Fibroblast of villous mesenchyme (primary cell): ENCODE measurements around the gene UCP2. TPM values are rescaled to one million over a fixed set of nuclear protein-coding genes. Genes with fewer than 3 reads are reported as not detected.

Experiments
- DNase-seq: peaks from one replicate; pipeline ENCODE4 v3.0.0-alpha.2; 2010; ENCODE audit warnings: low read depth
- H3K4me3 ChIP-seq: 2 replicates; pipeline ENCODE4 v1.5.1; 2011; ENCODE audit warnings: low read depth, mild to moderate bottlenecking, low read length
- total RNA-seq: library from RNA; depleted of rRNA; stranded (reverse); fragments of >200 nt; gene quantifications from 2 replicates; pipeline ENCODE4 v1.2.3, GENCODE V29; 2012
- TF ChIP-seq, protein P1 (sequence below): IDR thresholded peaks from 2 replicates; pipeline ENCODE4 v1.5.1; 2012; ENCODE audit warnings: low read depth, mild to moderate bottlenecking, low read length; ENCODE audit not compliant: insufficient read depth

Gene UCP2
- total RNA-seq, 1 donor, result 2.6 TPM

DNA sequence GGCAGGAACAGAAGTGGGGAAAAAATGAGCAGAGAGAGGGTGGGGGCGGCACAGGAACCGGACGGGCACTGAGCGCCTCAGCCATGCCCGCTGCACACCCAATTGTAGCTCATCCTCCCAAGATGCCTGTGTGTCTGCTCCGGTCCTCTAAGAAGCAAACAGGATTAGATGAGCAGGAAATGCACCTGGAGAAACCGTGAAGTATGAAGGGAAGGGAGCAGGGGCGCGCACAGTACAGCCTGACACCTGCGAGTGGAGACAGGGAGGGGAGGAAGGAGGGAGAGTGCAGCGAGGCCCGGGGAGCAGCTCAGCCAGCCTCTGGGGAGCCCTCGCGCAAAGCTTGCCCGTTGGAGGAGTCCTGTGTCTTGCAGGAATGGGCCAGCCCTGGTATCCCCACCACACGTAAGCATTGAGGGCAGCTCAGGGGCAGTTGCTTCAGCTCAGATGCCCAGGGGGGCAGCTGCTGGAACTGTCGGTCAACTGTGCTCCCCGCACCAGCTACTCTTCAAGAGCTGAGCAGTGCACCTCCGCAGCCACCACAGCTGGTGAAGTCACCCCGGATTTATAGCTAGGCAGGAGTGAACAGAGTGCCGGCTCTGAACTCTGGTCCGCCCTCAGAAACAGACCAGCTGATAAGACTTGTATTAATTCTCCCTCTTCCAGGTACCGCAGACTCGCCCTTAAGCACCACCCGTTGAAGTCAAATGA is 24.8 kb downstream of the UCP2 start:
- TF ChIP-seq, protein P1, sequence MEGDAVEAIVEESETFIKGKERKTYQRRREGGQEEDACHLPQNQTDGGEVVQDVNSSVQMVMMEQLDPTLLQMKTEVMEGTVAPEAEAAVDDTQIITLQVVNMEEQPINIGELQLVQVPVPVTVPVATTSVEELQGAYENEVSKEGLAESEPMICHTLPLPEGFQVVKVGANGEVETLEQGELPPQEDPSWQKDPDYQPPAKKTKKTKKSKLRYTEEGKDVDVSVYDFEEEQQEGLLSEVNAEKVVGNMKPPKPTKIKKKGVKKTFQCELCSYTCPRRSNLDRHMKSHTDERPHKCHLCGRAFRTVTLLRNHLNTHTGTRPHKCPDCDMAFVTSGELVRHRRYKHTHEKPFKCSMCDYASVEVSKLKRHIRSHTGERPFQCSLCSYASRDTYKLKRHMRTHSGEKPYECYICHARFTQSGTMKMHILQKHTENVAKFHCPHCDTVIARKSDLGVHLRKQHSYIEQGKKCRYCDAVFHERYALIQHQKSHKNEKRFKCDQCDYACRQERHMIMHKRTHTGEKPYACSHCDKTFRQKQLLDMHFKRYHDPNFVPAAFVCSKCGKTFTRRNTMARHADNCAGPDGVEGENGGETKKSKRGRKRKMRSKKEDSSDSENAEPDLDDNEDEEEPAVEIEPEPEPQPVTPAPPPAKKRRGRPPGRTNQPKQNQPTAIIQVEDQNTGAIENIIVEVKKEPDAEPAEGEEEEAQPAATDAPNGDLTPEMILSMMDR, result no peak
- no peak for DNase-seq
- no peak overlapping the region for H3K4me3 ChIP-seq

DNA sequence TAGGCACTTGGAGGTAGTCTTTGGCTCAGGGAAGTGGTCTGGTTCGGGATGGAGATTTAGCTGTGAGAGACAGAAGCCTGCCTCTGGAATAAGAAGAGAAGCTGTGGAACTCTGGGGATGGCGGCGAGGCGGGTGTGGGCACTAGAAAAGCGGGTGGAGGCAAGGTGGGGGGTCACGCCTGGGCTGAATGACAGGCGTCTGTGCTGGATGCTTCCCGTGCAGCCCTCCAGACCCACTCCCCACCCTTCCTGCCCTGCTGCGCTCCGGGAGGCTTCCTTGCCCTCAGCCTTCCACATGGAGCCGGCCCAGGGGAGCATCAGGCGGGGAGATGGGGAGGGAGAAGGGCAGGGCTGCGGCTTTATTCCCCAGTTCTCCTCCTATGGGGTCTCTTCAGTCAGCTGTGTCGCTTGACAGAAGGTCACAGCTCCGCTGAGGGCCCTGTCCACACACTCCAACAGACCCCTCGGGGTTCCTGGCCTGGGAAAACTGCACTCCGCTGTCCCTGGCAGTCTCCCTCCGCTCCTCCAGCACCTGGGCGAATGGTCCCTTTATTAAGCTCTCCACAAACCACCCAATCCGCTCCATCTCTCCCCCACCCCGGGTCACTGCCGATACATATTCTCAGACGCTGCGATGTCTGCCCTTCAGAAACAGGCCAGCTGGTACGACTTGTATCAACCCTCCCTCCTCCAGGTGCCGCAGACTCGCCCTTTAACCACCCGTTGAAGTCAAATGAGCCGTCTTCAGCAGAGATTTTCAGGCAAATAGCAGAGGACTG is 25.6 kb downstream of the UCP2 start:
- DNase-seq, result no peak
- H3K4me3 ChIP-seq, result no peak overlapping the region
- TF ChIP-seq, protein P1, result no peak

DNA sequence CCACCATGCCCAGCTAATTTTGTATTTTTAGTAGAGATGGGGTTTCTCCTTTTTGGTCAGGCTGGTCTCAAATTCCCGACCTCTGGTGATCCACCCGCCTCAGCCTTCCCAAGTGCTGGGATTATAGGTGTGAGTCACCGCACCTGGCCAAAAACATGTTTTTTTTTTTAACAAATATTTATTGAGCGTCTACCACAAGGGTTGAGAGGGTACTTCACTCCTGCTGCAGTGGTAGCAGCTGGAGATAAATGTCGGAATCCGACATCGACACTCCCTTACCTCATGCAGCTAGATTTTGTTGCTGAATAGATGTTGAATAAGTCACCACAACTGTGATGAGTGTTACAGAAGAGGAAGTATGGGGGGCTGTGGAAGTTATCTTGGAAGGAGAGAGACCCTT is 30.8 kb downstream of the UCP2 start:
- TF ChIP-seq, protein P1, result no peak
- no peak for DNase-seq
- no peak overlapping the region for H3K4me3 ChIP-seq

DNA sequence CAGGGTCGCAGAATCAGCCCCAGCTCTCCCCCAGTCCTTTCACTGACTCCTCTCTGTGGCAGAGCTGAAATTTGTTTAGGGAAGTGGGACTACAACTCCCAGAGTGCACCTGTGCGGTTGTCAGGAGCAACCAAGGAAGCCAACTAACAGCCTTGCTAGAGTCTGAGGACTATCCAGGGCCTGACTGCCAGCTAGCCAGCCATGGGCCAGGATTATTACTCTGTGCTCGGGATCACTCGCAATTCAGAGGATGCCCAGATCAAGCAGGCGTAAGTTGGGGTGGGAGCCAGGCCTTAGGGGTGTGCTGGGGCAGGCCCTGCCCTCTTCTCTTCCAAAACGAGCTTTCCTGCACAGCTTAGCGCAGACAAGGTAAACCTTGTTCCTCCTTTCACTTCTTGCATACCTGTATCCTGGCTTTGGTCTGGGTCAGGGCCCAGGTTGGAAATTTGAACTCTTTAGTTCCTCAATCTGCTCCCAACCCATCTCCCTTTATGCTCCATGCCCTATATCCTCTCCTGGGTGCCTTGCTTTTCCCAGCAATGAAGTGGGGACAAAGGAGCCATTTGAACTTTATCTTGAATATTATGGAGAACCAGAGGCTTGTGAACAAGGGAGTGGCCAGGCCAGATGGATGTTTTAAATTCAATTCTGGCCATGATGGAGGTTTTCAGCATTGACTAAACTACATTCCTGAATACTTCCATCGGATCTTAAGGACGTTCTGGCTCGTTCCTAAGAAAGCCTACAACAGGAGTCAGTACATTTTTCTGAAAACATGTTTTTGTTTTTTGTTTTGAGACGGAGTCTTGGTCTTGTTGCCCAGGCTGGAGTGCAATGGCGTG is 31.6 kb downstream of the UCP2 start, which contains the start of gene DNAJB13:
DNAJB13 (plus strand) TSS at position 158 of the 842 bp plus-strand sequence; CDS start at position 202, 44 bp downstream.
- TF ChIP-seq, protein P1, result no peak
- no peak within 1 kb of the TSS for H3K4me3 ChIP-seq
- peak; percentile 58 for DNase-seq

DNA sequence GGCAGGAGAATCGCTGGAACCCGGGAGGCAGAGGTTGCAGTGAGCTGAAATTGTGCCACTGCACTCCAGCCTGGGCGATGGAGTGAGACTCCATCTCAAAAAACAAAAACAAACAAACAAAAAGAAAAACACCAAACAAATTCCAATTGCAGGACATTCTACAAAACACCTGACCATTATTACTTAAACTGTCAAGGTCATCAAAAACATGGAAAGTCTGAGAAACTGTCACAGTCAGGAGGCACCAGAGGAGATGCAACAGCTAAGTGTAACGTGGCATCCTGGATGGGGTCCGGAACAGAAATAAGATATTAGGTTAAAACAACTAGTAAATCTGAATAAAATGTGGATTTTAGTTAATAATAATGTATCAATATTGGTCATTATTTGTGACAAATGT is 32.7 kb downstream of the UCP2 start:
- no peak for DNase-seq
- TF ChIP-seq, protein P1, result no peak
- H3K4me3 ChIP-seq, result no peak overlapping the region

DNA sequence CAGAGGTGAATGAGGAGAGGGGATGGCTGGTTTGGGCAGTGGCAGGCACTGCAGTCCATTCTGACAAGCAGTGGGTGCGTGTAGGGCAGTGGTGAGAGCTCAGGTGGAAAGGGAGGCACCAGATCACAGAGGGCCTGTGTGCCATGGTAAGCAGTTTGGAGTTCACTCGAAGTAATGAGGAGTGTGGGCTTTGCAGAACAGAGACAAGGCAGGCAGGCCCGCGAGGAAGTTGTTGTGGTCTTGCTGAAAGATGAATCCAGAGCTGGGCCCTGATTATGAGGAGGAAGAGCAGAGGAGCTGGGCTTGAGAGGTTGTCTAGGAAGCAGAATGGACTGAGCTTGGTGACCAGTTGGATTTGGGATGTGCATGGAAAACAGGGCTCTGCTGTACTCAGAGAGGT is 33.4 kb downstream of the UCP2 start:
- no peak overlapping the region for H3K4me3 ChIP-seq
- no peak for DNase-seq
- TF ChIP-seq, protein P1, result no peak
